ENCODE measurements around the gene DTX1. TPM values are rescaled to one million over a fixed set of nuclear protein-coding genes. Genes with fewer than 3 reads are reported as not detected.
A peak's percentile ranks its signal among the peaks of the same experiment; 100 is the strongest.

Gene DTX1
- total and polyA plus RNA-seq, 7 experiments from 2014 or later: 0.80 to 15.8 (median 4.5) TPM; not detected in 1

GRCh38 chr12:113129664-113130456 is 73.3 kb downstream of the DTX1 start:
- Mint-ChIP-seq H3K36me3 (no peaks in the 10 kb centered on the region), H3K27me3 (peaks cover 0 to 6% (median 0%) of the 10 kb centered on the region in 5 donors), H3K9me3 (no peaks in the 10 kb centered on the region), H3K27ac (peak overlapping the region in 1 of 9 donors; percentile 17), H3K4me3 (no peak overlapping the region), H3K4me1 (peaks cover 0 to 13% (median 7%) of the 10 kb centered on the region in 7 donors)
- ChIA-PET CTCF (interaction anchor here (1.2 kb wide), 1 partner anchor 9 kb away, joined by 3 read pairs; no protein-coding TSS in a partner anchor), POLR2A (no interaction called here)
- ATAC-seq: peak; percentile 18
- H3K27ac ChIP-seq (ENCODE audit: low read depth, low read length): no peak overlapping the region
- H3K4me3 ChIP-seq (ENCODE audit: low read length): no peak overlapping the region
- DNase-seq: no peak
- no peaks in the 10 kb centered on the region for H3K9me3 ChIP-seq (ENCODE audit: control insufficient read depth in 2 of 3, low read length in 3 of 3)
- intact Hi-C loops (cut with micrococcal nuclease): no loop called here
- H3K36me3 ChIP-seq (ENCODE audit: control insufficient read depth in 2 of 3, insufficient read depth in 3 of 3, low read length in 3 of 3): no peaks in the 10 kb centered on the region
- peaks cover 0 to 6% of the 10 kb centered on the region in 2 donors for H3K4me1 ChIP-seq (ENCODE audit: control insufficient read depth in 2 of 2, insufficient read depth in 2 of 2, low read length in 2 of 2)
- no peaks in the 10 kb centered on the region for H3K27me3 ChIP-seq (ENCODE audit: control insufficient read depth in 2 of 2, insufficient read depth in 2 of 2, low read length in 2 of 2)

- H3K27me3 Mint-ChIP-seq: peaks cover 0 to 7% (median 0%) of the 10 kb centered on the region in 5 donors
- peak overlapping the region in 2 of 9 donors; percentile 15 to 65 for H3K27ac Mint-ChIP-seq
- DNase-seq: no peak
- no peaks in the 10 kb centered on the region for H3K36me3 Mint-ChIP-seq
- CTCF ChIA-PET: no interaction called here
- Histone ChIP-seq H3K4me3 (ENCODE audit: low read length) (no peak overlapping the region), H3K4me1 (ENCODE audit: control insufficient read depth in 2 of 2, insufficient read depth in 2 of 2, low read length in 2 of 2) (peaks cover 0 to 6% of the 10 kb centered on the region in 2 donors), H3K27ac (ENCODE audit: low read depth, low read length) (no peak overlapping the region), H3K9me3 (ENCODE audit: control insufficient read depth in 2 of 3, low read length in 3 of 3) (no peaks in the 10 kb centered on the region), H3K36me3 (ENCODE audit: control insufficient read depth in 2 of 3, insufficient read depth in 3 of 3, low read length in 3 of 3) (no peaks in the 10 kb centered on the region), H3K27me3 (ENCODE audit: control insufficient read depth in 2 of 2, insufficient read depth in 2 of 2, low read length in 2 of 2) (no peaks in the 10 kb centered on the region)
- ATAC-seq: peak; percentile 18
- intact Hi-C loops (cut with micrococcal nuclease): no loop called here
- H3K4me3 Mint-ChIP-seq: no peak overlapping the region
- peaks cover 0 to 20% (median 7%) of the 10 kb centered on the region in 7 donors for H3K4me1 Mint-ChIP-seq
- no peaks in the 10 kb centered on the region for H3K9me3 Mint-ChIP-seq
- POLR2A ChIA-PET: no interaction called here
Observed at GRCh38 chr12:113130457-113131135, 74.1 kb downstream of the DTX1 start.

GRCh38 chr12:113131556-113131955 is 75.0 kb downstream of the DTX1 start:
- H3K4me3 ChIP-seq (ENCODE audit: low read length): no peak overlapping the region
- H3K27me3 ChIP-seq (ENCODE audit: control insufficient read depth in 2 of 2, insufficient read depth in 2 of 2, low read length in 2 of 2): no peaks in the 10 kb centered on the region
- CTCF ChIA-PET: interaction anchor here (0.6 kb wide), 1 partner anchor 64 kb away, joined by 6 read pairs; no protein-coding TSS in a partner anchor
- H3K9me3 ChIP-seq (ENCODE audit: control insufficient read depth in 2 of 3, low read length in 3 of 3): no peaks in the 10 kb centered on the region
- DNase-seq: no peak
- ATAC-seq: no peak
- peaks cover 0 to 13% of the 10 kb centered on the region in 2 donors for H3K4me1 ChIP-seq (ENCODE audit: control insufficient read depth in 2 of 2, insufficient read depth in 2 of 2, low read length in 2 of 2)
- POLR2A ChIA-PET: no interaction called here
- intact Hi-C loops (cut with micrococcal nuclease): no loop called here
- H3K9me3 Mint-ChIP-seq: no peaks in the 10 kb centered on the region
- peaks cover 8 to 29% (median 16%) of the 10 kb centered on the region in 7 donors for H3K4me1 Mint-ChIP-seq
- no peaks in the 10 kb centered on the region for H3K36me3 Mint-ChIP-seq
- H3K4me3 Mint-ChIP-seq: no peak overlapping the region
- no peak overlapping the region for H3K27ac ChIP-seq (ENCODE audit: low read depth, low read length)
- peaks cover 0 to 7% (median 0%) of the 10 kb centered on the region in 5 donors for H3K27me3 Mint-ChIP-seq
- H3K27ac Mint-ChIP-seq: peak overlapping the region in 1 of 9 donors; percentile 62
- no peaks in the 10 kb centered on the region for H3K36me3 ChIP-seq (ENCODE audit: control insufficient read depth in 2 of 3, insufficient read depth in 3 of 3, low read length in 3 of 3)

GRCh38 chr12:113133036-113133435 is 76.5 kb downstream of the DTX1 start:
- Histone ChIP-seq H3K36me3 (ENCODE audit: control insufficient read depth in 2 of 3, insufficient read depth in 3 of 3, low read length in 3 of 3) (no peaks in the 10 kb centered on the region), H3K27ac (ENCODE audit: low read depth, low read length) (no peak overlapping the region), H3K27me3 (ENCODE audit: control insufficient read depth in 2 of 2, insufficient read depth in 2 of 2, low read length in 2 of 2) (no peaks in the 10 kb centered on the region), H3K9me3 (ENCODE audit: control insufficient read depth in 2 of 3, low read length in 3 of 3) (no peaks in the 10 kb centered on the region), H3K4me3 (ENCODE audit: low read length) (no peak overlapping the region), H3K4me1 (ENCODE audit: control insufficient read depth in 2 of 2, insufficient read depth in 2 of 2, low read length in 2 of 2) (peaks cover 0 to 14% of the 10 kb centered on the region in 2 donors)
- Mint-ChIP-seq H3K9me3 (no peaks in the 10 kb centered on the region), H3K4me1 (peaks cover 9 to 34% (median 20%) of the 10 kb centered on the region in 7 donors), H3K27me3 (peaks cover 0 to 7% (median 0%) of the 10 kb centered on the region in 5 donors), H3K4me3 (peak overlapping the region in 1 of 10 donors; percentile 29), H3K36me3 (no peaks in the 10 kb centered on the region), H3K27ac (no peak overlapping the region)
- DNase-seq: no peak
- ChIA-PET POLR2A (no interaction called here), CTCF (no interaction called here)
- ATAC-seq: no peak
- intact Hi-C loops (cut with micrococcal nuclease): no loop called here

- Histone ChIP-seq H3K27me3 (ENCODE audit: control insufficient read depth in 2 of 2, insufficient read depth in 2 of 2, low read length in 2 of 2) (no peaks in the 10 kb centered on the region), H3K36me3 (ENCODE audit: control insufficient read depth in 2 of 3, insufficient read depth in 3 of 3, low read length in 3 of 3) (no peaks in the 10 kb centered on the region), H3K4me3 (ENCODE audit: low read length) (no peak overlapping the region), H3K27ac (ENCODE audit: low read depth, low read length) (no peak overlapping the region), H3K9me3 (ENCODE audit: control insufficient read depth in 2 of 3, low read length in 3 of 3) (no peaks in the 10 kb centered on the region), H3K4me1 (ENCODE audit: control insufficient read depth in 2 of 2, insufficient read depth in 2 of 2, low read length in 2 of 2) (peaks cover 0 to 14% of the 10 kb centered on the region in 2 donors)
- H3K4me3 Mint-ChIP-seq: peak overlapping the region in 1 of 10 donors; percentile 91
- DNase-seq (no peak), ATAC-seq (no peak)
- no peaks in the 10 kb centered on the region for H3K9me3 Mint-ChIP-seq
- H3K36me3 Mint-ChIP-seq: no peaks in the 10 kb centered on the region
- intact Hi-C loops (cut with micrococcal nuclease): no loop called here
- ChIA-PET CTCF (interaction anchor here (0.6 to 0.8 kb wide), 2 partner anchors 85 to 252 kb away, joined by 4 read pairs; no protein-coding TSS in a partner anchor), POLR2A (no interaction called here)
- peaks cover 9 to 32% (median 19%) of the 10 kb centered on the region in 7 donors for H3K4me1 Mint-ChIP-seq
- no peak overlapping the region for H3K27ac Mint-ChIP-seq
- H3K27me3 Mint-ChIP-seq: peaks cover 0 to 7% (median 0%) of the 10 kb centered on the region in 5 donors
Observed at GRCh38 chr12:113133666-113134065, 77.1 kb downstream of the DTX1 start.

GRCh38 chr12:113134071-113134470 is 77.5 kb downstream of the DTX1 start:
- H3K4me1 ChIP-seq (ENCODE audit: control insufficient read depth in 2 of 2, insufficient read depth in 2 of 2, low read length in 2 of 2): peaks cover 0 to 14% of the 10 kb centered on the region in 2 donors
- H3K4me3 Mint-ChIP-seq: peak overlapping the region in 2 of 10 donors; percentile 19 to 91
- POLR2A ChIA-PET: no interaction called here

More at GRCh38 chr12:113134071-113134470, 77.5 kb downstream of the DTX1 start:
- Mint-ChIP-seq H3K4me1 (peaks cover 9 to 30% (median 17%) of the 10 kb centered on the region in 7 donors), H3K9me3 (no peaks in the 10 kb centered on the region), H3K27me3 (peaks cover 0 to 7% (median 0%) of the 10 kb centered on the region in 5 donors), H3K27ac (no peak overlapping the region), H3K36me3 (no peaks in the 10 kb centered on the region)
- H3K4me3 ChIP-seq (ENCODE audit: low read length): no peak overlapping the region
- no peaks in the 10 kb centered on the region for H3K27me3 ChIP-seq (ENCODE audit: control insufficient read depth in 2 of 2, insufficient read depth in 2 of 2, low read length in 2 of 2)
- CTCF ChIA-PET: interaction anchor here (0.6 to 0.8 kb wide), 2 partner anchors 85 to 252 kb away, joined by 4 read pairs; no protein-coding TSS in a partner anchor
- no peaks in the 10 kb centered on the region for H3K9me3 ChIP-seq (ENCODE audit: control insufficient read depth in 2 of 3, low read length in 3 of 3)
- no peaks in the 10 kb centered on the region for H3K36me3 ChIP-seq (ENCODE audit: control insufficient read depth in 2 of 3, insufficient read depth in 3 of 3, low read length in 3 of 3)
- ATAC-seq (no peak), DNase-seq (no peak)
- H3K27ac ChIP-seq (ENCODE audit: low read depth, low read length): no peak overlapping the region
- intact Hi-C loops (cut with micrococcal nuclease): no loop called here
